ENCODE measurements around the gene CCDC15. TPM values are rescaled to one million over a fixed set of nuclear protein-coding genes. Genes with fewer than 3 reads are reported as not detected.

CCDC15 gene
- total and polyA plus RNA-seq, 2 of the 13 experiments (the other 11 are each of a cell fraction or from before 2014, with no cell fraction given) = 2.2 to 4.6 TPM

- Histone ChIP-seq H4K20me1 (ENCODE audit: insufficient read depth, low read length) (no peaks in the 10 kb centered on the region), H3K9ac (ENCODE audit: insufficient read depth, low read depth, low read length) (peak overlapping the region; percentile 94), H3K79me2 (ENCODE audit: insufficient read depth, low read length) (peaks cover 34% of the 10 kb centered on the region), H3K27me3 (ENCODE audit: control insufficient read depth in 1 of 2, insufficient read depth in 2 of 2, low read length in 2 of 2) (no peaks in the 10 kb centered on the region; a peak in 1 of 5 replicates), H3K4me3 (replicated peaks in 1 of 3; ENCODE audit: insufficient read depth in 1 of 3, low read depth in 2 of 3, low read length in 3 of 3) (peak overlapping the region; percentile 8 to 43 (median 25); a peak in 4 of 6 replicates), H3K4me1 (ENCODE audit: insufficient read depth, low read length) (peaks cover 87% of the 10 kb centered on the region), H3K27ac (ENCODE audit: extremely low read length, insufficient read depth, low read length) (peak overlapping the region; percentile 90), H2AFZ (ENCODE audit: low read length) (no peak overlapping the region), H3K9me3 (ENCODE audit: low read length) (no peaks in the 10 kb centered on the region), H3K4me2 (ENCODE audit: low read depth, low read length) (peak overlapping the region; percentile 98), H3K36me3 (replicated peaks in 1 of 2; ENCODE audit: control insufficient read depth in 1 of 2, insufficient read depth in 2 of 2, low read length in 2 of 2) (no peaks in the 10 kb centered on the region)
- ChIA-PET CTCF (ENCODE audit: low intra/inter-chr PET ratio, low total read pairs) (no interaction called here), POLR2A (interaction anchor here (1.3 to 5.8 kb wide), 3 partner anchors 14 to 173 kb away, joined by 3 to 61 read pairs (median 5); partner anchors contain the start of genes CCDC15, ROBO4 and TMEM218)
- no TSS peak for BruUV-seq (replicated peaks)
- in situ Hi-C loops (cut with HindIII; ENCODE audit: extremely low pct_ligation_motif_present, low pct_unique_long_range_greater_than_20kb) (no loop called here), intact Hi-C loops (cut with micrococcal nuclease; ENCODE audit: unreplicated experiment) (loop anchor here (5.0 kb wide), 2 partner anchors 36 to 316 kb away; partner anchors contain the start of gene TBRG1)
- DNase-seq (ENCODE audit: low spot score) (peak; percentile 77), FAIRE-seq (peak; percentile 52), ATAC-seq (peak; percentile 27)
- 3% methylated on average over 6 of the region's 6 CpGs for WGBS (ENCODE audit: low lambda C conversion rate)
- TF ChIP-seq CREM (IDR thresholded peaks at IDR 0.05) (peak; percentile 40; the same call in 1 of the 2 replicates), CREM (CRISPR knock-in tag; IDR thresholded peaks at IDR 0.05) (no peak), ZFP91 (CRISPR knock-in tag; IDR thresholded peaks at IDR 0.05; ENCODE audit: borderline replicate concordance) (no peak), ZFX (CRISPR knock-in tag; IDR thresholded peaks at IDR 0.05; ENCODE audit: low read depth) (peak; percentile 49), TCF7 (IDR thresholded peaks at IDR 0.05; ENCODE audit: low read depth) (peak; percentile 82), TGIF2 (CRISPR knock-in tag; IDR thresholded peaks at IDR 0.05) (0 out of 2 replicates have a peak, but pooled peaks have one; percentile 10), GFI1 (CRISPR knock-in tag; IDR thresholded peaks at IDR 0.05; ENCODE audit: borderline replicate concordance) (peak; percentile 51; the same call in 1 of the 2 replicates), NCOA2 (CRISPR knock-in tag; IDR thresholded peaks at IDR 0.05) (peak; percentile 57; the same call in 1 of the 2 replicates), HDAC1 (CRISPR knock-in tag; IDR thresholded peaks at IDR 0.05) (no peak), PPARG (CRISPR knock-in tag; conservative IDR thresholded peaks at IDR 0.05) (0 out of 2 replicates have a peak, but pooled peaks have one; percentile 13), EP300 (IDR thresholded peaks at IDR 0.05; ENCODE audit: low read depth in 2 of 2, low read length in 2 of 2) (peak in 1 of 2 experiments; percentile 73; a peak in 2 of 4 replicates), EP300 (CRISPR knock-in tag; IDR thresholded peaks at IDR 0.05; ENCODE audit: borderline replicate concordance) (peak; percentile 47; the same call in 1 of the 2 replicates), ZBTB25 (CRISPR knock-in tag; IDR thresholded peaks at IDR 0.05) (0 out of 2 replicates have a peak, but pooled peaks have one; percentile 24), SOX5 (CRISPR knock-in tag; IDR thresholded peaks at IDR 0.05; ENCODE audit: borderline replicate concordance) (peak; percentile 53; the same call in 1 of the 2 replicates), NR2F6 (IDR thresholded peaks at IDR 0.05) (no peak), NR2F6 (CRISPR knock-in tag; IDR thresholded peaks at IDR 0.05) (0 out of 2 replicates have a peak, but pooled peaks have one; percentile 13), GATAD2A (CRISPR knock-in tag; IDR thresholded peaks at IDR 0.05) (peak; percentile 55; the same call in 1 of the 2 replicates), PATZ1 (CRISPR knock-in tag; IDR thresholded peaks at IDR 0.05) (peak; percentile 36; the same call in 1 of the 2 replicates), TEAD3 (CRISPR knock-in tag; optimal IDR thresholded peaks at IDR 0.05; ENCODE audit: borderline replicate concordance) (peak; percentile 78), ZNF205 (CRISPR knock-in tag; IDR thresholded peaks at IDR 0.05) (0 out of 2 replicates have a peak, but pooled peaks have one; percentile 26), KAT8 (CRISPR knock-in tag; IDR thresholded peaks at IDR 0.05) (0 out of 2 replicates have a peak, but pooled peaks have one; percentile 14), RCOR2 (CRISPR knock-in tag; IDR thresholded peaks at IDR 0.05) (0 out of 2 replicates have a peak, but pooled peaks have one; percentile 21), CEBPG (CRISPR knock-in tag; IDR thresholded peaks at IDR 0.05) (peak; percentile 76)
Measured at GRCh38 chr11:124938206-124938765, 15.7 kb upstream of the CCDC15 start.

All from HepG2 (cell line).